Activated T-cell treated with anti-CD3 and anti-CD28 coated beads for 48 hours (primary cell): ENCODE results near the gene SERPINA5.

Source experiments
- DNase-seq: peaks from one replicate; pipeline ENCODE4 v3.0.0-alpha.2; 2020; ENCODE audit warnings: low read depth

The SERPINA5 gene

GRCh38 chr14:94548999-94549985 is 31.9 kb upstream of the SERPINA5 start:
- DNase-seq: peak; percentile 49

GRCh38 chr14:94550041-94550440 is 31.2 kb upstream of the SERPINA5 start:
- DNase-seq: no peak

DNA sequence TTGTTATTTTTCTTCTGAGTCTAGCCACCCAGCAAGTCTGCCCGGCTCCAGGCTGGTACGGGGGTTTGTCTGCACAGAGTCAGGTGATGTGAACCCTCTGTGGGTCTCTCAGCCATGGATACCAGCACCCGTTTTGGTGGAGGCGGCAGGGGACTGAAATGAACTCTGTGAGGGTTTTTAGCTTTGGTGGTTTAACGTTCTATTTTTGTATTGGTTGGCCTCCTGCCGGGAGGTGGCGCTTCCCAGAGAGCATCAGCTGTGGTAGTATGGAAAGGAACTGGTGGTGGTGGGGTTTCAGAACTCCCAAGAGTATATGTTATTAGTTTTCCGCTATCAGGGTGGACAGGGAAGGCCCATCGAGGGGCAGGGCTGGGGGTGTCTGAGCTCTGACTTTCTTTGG is 25.2 kb upstream of the SERPINA5 start:
- DNase-seq: no peak

- no peak for DNase-seq
Measured at GRCh38 chr14:94557327-94557726, 23.9 kb upstream of the SERPINA5 start.

GRCh38 chr14:94558842-94559241 is 22.4 kb upstream of the SERPINA5 start:
- DNase-seq: no peak

- DNase-seq: no peak
Measured at GRCh38 chr14:94559638-94560290, 21.5 kb upstream of the SERPINA5 start.

DNA sequence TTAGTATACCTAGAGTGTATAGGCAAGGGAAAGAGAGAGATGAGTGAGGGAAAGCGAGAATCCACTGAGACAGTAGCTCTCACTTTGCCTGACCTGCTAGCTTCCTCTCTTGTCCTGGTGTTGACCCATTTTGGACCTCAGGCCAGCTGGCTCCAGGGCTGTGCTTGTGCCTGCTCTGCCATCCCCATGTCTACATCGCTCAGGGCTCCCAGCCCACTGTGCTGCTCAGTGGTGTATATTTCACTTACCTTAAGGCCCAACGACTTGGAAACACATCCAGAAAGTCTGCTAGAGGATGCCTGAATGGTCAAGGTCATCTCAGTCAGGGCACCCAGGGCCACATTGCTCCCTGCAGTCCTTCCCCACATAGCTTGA is 20.9 kb upstream of the SERPINA5 start:
- DNase-seq: no peak

GRCh38 chr14:94560751-94561655 is 20.2 kb upstream of the SERPINA5 start, which contains the start of gene SERPINA4:
Gene SERPINA4 (plus strand): TSS chr14:94561442. CDS start chr14:94563483, 2,041 bp downstream.
- no peak for DNase-seq

- DNase-seq: no peak
Measured at GRCh38 chr14:94561656-94562010, 19.6 kb upstream of the SERPINA5 start.

DNA sequence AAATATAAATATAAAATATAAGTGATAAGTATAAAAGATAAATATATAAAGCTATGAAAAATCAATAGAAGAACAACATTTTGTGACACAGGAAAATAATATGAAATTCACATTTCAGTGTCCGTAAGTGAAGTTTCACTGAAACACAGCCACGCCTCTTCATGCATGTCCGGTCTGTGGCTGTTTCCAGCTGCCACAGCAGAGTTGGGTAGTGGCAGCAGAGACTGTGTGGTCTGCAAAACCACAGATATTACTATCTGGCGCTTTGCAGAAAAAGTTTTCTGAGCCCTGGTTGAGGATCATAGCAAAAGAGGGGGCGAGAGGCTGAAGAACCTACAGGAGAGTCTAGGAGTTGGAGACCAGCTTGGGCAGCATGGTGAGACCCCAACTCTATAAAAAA is 19.2 kb upstream of the SERPINA5 start:
- DNase-seq: no peak

GRCh38 chr14:94562941-94563883 is 18.0 kb upstream of the SERPINA5 start:
- no peak for DNase-seq

- DNase-seq: no peak
Measured at GRCh38 chr14:94564381-94564780, 16.8 kb upstream of the SERPINA5 start.

DNA sequence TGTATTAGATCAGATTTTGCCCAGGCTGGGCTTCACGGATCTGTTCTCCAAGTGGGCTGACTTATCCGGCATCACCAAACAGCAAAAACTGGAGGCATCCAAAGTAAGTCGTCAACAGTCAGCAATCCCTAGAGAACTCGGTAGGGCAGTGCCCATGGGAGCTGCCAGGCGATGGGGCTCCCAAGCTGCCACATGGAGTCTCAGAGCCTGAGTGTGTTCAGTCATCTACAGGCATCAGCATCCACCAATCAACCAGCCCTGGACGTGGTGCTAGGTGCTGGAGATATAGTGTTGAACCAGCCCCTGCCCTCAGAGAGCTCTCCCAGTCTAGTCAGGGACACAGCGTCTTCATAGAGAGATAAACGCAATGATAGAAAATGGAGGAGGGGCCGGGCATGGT is 13.0 kb upstream of the SERPINA5 start:
- DNase-seq: no peak

DNA sequence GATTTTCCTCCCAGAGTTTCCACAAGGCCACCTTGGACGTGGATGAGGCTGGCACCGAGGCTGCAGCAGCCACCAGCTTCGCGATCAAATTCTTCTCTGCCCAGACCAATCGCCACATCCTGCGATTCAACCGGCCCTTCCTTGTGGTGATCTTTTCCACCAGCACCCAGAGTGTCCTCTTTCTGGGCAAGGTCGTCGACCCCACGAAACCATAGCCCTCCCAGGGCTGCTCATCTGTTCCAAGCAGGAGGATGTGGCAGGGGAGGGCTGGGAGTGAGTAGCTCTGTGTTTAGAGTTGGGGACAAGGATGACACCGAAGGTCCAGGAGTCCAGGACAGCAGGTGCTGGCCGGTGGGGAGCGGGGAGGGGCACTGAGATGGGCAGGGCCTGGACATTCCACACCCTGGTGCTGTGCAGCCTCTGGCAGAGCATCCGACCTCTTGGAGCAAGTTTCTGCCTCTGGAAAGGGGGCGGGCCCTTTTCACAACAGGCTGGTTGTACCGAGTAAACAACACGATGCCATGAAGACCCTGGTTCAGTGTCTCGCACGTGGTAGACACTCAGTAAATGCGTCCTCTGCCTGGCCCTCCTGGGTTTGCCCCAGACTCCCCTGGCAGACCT is 11.7 kb upstream of the SERPINA5 start:
- DNase-seq: no peak

DNA sequence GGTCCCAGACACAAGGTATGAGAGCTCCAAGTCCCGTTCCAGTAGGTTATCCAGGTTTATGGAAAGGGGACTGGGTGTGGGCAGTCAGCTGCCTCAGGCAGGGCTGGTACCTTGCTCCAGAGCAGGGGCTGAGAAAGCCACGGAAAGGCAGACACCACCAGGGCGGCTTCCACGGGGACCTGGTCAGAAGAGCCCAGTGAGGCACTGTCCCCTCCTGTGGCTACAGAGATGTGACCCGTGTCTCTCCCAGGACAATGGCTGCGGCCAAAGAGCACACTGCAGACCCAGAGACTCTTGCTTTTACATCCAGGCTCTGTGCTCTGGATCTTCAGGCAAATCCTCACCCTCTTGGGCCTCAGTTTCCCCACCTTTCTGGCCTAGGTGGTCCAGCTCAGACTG is 11.2 kb upstream of the SERPINA5 start:
- DNase-seq: no peak

DNA sequence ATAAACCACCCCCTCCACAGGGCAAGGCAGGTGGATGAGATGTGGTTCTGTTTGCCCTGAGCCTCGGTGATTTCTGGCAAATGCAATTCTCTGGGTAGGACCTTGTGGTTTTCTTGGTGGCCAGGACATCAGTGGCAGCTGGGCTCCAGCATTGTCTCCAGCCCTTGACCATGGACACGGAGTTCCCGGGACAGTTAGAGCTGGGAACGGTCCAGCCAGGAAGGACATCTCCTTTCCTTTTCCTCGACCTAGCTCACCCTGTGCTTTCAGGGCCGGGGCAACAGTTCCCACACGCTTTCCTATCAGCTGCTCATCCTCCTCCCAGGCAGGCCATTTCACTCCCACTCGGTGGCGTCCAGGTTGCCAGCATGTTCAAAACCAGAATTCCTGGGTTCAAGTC is 10.8 kb upstream of the SERPINA5 start:
- DNase-seq: no peak

DNA sequence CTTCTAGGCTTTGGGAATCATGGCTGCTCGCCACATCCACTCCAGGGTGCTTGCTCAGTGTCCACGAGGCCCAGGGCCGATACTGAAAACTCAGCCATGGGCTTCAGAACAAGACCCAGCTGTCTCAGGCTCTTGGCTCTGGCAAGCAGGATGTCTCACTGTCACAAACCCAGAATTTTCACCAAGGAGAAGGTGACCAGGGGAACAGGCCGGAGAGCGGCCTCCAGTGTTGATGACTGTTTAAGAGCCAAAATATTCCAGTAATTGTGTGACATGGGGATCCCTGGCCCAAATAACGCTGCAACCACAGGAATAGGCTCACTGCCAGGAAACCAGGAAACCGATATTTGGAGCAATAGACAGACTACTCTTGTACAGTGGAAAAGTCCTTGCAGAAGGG is 9.8 kb upstream of the SERPINA5 start:
- DNase-seq: no peak

- no peak for DNase-seq
Measured at GRCh38 chr14:94571950-94572349, 9.3 kb upstream of the SERPINA5 start.

DNA sequence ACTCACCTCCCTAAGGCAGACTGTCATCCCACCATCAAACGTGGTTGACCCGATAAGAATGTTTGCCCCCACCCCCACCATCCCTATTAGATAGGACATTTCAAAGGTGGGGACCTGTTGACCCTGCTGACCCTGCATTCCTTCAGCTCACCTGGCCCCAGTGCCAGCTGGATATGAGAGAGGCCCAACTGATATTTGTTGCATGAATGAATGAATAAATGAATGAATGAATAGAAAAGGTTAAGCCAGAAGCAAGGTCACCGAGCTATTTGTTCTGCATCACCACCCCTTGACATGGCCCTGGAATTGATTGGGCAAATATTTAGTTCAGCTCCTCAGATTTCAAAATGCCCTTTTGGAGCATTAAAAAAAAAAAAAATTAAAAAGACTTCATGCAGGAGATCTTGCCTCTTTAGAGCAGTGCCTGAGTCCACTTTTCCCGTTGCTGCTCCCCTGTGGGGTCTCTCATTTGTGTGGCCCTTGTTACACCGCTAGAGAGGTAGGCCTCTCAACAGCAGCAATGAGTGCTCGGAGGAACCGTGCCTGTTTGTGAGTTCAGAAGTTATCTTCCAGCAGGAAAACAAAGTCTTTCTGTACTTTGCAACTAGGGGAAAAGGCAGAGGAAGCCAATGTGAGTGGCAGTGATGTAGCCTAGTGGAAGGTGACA is 8.5 kb upstream of the SERPINA5 start:
- DNase-seq: no peak
